Stimulated activated CD4-positive, alpha-beta T cell treated with anti-CD3 and anti-CD28 coated beads, Interleukin-15, amount 100 ng/mL, for 1 hour (primary cell): ENCODE measurements around the gene ATP5F1C.
"Not testable (repeated sequence)": the region's sequence is repeated elsewhere in the genome, so short reads cannot be mapped to it uniquely, and the experiment has no call there.

ENCODE experiments used
- DNase-seq, 2 donors: peaks; one replicate each; pipeline ENCODE4 v3.0.0-alpha.2; 2020; ENCODE audit warnings: low read depth in 1 of 2, low spot score in 1 of 2

The ATP5F1C gene

GRCh38 chr10:7792541-7792940 is 4.6 kb downstream of the ATP5F1C start:
- no peak for DNase-seq

GRCh38 chr10:7794251-7795026 is 6.5 kb downstream of the ATP5F1C start:
- DNase-seq, result no peak

- no peak for DNase-seq
These were observed 7.6 kb downstream of the ATP5F1C start for GRCh38 chr10:7795605-7796004.

DNA sequence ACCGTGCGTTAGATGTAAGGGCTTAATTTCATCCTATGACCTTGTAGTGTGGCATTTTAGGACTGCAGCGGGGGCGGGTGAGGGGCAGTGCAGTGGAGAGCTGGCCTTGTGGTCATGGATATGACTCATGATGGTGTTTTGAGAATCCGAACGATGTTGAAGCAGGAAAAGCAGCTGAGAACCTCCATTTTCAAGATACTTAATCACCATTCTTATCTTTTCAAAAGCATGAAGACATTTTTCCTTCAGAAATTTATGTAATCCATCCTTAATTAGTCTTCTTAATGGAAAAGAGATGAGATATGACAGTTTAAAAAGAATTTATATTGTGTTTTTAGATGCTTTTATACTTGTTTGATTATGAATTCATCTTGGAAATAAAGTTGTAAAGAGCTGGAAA is 9.6 kb downstream of the ATP5F1C start:
- no peak for DNase-seq

DNA sequence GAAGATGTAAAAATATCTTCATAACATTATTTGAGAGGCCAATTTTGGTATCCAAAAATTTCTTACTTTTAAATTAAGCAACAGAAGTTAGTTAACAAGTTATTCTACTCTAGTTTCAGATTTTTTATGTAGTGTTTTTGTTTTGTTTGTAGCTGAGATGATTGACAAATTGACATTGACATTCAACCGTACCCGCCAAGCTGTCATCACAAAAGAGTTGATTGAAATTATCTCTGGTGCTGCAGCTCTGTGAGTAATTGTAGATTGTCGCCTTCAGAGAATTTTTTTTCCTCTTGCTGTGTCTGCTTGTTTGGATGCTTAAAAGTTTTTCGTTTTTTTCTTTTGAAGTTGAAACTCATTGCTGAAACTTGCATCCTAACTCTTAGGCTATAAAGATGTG is 14.6 kb downstream of the ATP5F1C start:
- no peak for DNase-seq

- DNase-seq, result no peak
These were observed 16.2 kb downstream of the ATP5F1C start for GRCh38 chr10:7804216-7804615.

DNA sequence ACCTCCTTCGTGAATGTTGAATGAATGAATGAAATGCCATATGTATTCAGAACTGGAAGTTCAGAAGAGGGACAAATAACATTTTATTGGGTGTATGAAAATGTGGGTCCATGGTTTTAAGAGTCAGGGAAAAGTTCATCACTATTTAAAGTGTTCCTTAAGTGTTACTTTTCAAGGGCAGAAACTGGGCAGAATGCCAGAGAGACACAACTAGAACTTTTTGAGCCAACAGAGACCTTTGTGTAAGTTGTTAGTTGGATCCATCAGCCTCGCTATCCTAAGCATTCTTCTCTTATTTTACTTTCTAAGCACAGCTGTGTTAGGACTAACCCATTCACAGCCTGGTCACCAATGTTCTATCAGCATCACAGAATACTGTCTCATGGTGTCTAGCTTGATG is 16.8 kb downstream of the ATP5F1C start:
- no peak for DNase-seq

DNA sequence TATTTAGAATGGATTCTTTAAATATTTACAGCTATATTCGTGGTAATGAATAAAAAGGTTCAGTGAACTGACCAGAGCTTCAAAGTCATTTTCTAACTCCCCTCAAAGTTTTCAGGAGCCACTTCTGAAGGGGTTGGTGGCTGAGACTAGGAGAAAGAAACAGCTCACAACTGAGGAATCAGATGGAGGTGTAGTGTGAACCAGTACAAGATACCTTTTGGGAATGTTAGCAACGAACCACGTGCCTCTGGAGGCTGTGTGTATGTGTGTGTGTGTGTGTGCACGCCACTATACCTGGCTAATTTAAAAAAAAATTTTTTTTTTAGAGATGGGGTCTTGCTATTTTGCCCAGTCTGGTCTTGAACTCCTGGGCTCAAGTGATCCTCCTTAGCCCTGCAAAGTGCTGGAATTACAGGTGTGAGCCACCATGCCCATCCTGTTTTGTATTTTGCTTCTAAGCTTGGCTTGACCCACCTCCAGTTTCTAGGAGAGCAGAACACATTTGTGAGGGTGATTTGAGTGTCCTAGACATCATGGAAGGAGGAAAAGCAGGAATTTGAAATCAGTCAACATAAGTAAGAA is 20.8 kb downstream of the ATP5F1C start:
- no peak for DNase-seq

- no peak for DNase-seq
These were observed 22.5 kb downstream of the ATP5F1C start for GRCh38 chr10:7810443-7810842.

GRCh38 chr10:7811000-7811399 is 23.0 kb downstream of the ATP5F1C start:
- DNase-seq, result no peak

DNA sequence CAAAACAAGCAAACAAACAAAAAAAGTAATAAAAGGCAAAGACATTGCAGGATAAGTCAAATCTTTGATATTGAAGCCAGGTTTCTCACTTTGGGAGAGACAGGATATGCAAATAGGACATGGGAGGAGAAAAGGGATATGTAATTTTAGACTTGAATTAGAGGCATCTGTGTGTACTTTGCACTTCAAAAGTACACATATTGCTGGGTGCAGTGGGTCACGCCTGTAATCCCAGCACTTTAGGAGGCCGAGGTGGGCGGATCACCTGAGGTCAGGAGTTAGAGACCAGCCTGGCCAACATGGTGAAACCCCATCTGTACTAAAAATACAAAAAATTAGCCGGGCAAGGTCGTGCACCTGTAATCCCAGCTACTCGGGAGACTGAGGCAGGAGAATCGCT is 23.8 kb downstream of the ATP5F1C start:
- not testable (repeated sequence) for DNase-seq

DNA sequence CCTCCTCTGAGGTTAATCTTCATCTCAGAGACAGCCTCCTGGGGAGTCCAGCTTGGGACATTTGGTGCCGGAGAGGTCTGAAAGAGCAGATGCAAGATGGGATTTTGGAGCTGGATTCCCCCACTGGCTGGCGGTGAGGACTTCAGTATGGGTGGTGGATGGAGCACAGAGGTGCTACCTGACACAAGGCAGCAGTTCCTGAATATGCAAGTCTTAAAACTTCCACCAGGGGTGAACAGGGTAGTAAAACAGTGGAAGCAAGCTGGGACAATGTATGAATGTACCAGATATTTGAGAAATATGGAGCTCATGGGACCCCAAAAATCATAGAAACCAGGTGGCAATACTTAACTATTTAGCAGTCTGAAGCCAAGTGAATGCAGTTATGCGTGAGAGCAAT is 25.5 kb downstream of the ATP5F1C start:
- no peak for DNase-seq

DNA sequence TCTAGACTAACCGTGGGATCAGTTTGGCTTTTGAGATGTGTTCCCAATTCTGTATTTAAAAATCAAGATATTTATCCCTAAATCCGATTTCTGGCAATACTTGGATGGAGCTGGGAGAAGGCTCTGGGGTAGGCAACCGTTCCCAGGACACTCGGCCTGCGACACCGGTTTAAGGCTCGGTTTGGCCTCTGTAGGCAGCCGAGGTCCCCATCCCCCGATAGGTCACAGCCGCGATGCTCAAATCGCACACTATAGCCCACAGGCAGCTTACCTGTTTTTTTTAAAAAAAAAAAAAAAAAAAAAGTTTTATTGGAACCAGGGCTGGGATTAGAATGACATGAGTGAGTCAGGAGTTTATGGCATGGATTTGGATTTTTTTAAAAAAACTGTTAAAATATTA is 29.6 kb downstream of the ATP5F1C start:
- no peak for DNase-seq

DNA sequence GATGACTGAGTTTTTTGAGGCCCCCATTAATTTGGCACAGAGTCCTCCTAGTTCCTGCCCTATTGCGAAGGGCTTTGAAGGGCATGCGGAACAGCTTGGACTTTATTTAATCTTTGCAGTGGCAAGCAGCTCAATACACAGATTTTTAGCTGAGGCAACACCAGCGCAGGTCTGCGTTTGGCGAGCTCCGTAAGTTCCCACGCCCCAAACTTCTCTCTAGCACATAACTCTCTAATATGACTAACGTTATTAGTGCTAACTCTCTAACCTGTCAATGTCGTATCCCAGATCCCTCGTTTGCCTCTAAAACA is 30.0 kb downstream of the ATP5F1C start:
- no peak for DNase-seq

DNA sequence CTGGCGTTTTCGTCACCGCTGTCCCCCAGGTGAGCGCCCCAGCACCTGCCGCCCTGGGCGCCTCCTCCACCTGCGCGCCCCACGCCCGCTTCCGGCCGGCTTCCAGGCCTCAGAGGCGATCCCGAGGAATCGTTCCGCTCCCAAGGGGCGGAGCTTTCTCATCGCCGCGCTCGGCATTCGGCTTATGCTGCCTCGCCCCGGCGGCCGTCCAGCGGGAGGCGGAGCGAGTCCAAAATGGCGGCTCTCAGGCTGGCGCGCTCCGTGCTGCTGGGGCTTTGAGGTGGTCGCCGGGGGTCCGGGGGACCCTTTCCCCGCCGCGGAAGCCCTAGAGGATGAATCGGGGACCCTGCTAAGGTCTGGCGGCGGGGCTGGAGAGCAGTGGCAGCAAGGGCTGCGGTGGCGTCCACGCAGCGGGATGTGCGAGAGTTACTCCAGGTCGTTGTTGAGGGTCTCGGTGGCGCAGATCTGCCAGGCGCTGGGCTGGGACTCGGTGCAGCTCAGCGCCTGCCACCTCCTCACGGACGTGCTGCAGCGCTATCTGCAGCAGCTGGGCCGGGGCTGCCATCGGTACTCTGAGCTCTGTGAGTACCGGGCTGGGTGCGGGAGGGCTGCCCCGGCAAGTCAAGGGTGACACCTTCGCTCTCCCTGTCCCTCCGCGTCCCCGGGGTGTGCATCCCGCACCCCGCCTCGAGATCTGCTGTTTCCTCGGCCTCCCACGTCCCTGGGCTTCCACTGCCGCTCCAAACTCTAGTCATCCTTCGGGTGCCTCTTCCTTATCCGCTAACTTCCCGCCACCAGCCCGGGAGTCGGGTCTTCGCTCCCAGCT is 30.5 kb downstream of the ATP5F1C start, which contains the start of gene TAF3:
TAF3 (plus strand) TSS at position 211 of the 826 bp plus-strand sequence; CDS start at position 416, 205 bp downstream.
- DNase-seq, result peak; percentile 88 to 89

GRCh38 chr10:7819121-7819460 is 31.1 kb downstream of the ATP5F1C start:
- DNase-seq, result no peak

GRCh38 chr10:7824251-7824650 is 36.3 kb downstream of the ATP5F1C start:
- DNase-seq, result no peak

- DNase-seq, result no peak
These were observed 39.0 kb downstream of the ATP5F1C start for GRCh38 chr10:7826971-7827370.

DNA sequence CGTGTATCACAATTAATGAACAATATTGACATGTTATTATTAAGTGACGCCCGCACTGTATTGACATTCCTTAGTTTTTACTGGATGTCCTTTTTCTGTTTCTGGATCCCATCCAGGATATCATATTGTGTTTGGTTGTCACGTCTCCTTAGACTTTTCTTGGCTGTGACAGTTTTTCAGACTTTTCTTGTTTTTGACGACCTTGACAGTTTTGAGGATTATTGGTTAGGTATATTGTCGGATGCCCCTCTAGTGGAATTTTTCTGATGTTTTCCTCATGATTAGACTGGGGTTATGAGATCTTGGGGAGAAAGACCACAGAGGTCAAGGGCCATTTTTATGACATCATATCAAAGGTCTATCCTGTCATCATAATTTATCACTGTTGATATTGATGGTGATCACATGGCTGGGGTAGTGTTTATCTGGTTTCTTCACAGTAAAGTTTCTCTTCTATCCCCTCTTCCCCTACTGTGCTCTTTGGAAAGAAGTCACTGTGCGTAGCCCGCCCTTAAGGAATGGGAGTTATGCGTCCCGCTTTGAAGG is 41.4 kb downstream of the ATP5F1C start:
- no peak for DNase-seq

- DNase-seq, result no peak
These were observed 44.1 kb downstream of the ATP5F1C start for GRCh38 chr10:7832060-7832459.

- DNase-seq, result no peak
These were observed 45.2 kb downstream of the ATP5F1C start for GRCh38 chr10:7833210-7833609.

GRCh38 chr10:7834262-7834661 is 46.3 kb downstream of the ATP5F1C start:
- no peak for DNase-seq
